ENCODE results near the gene PLPP1. TPM values are rescaled to one million over a fixed set of nuclear protein-coding genes. Genes with fewer than 3 reads are reported as not detected.
"Not testable (repeated sequence)": the region's sequence is repeated elsewhere in the genome, so short reads cannot be mapped to it uniquely, and the experiment has no call there.

The PLPP1 gene
- total RNA-seq, 1 donor from 2014 or later, result 73.7 TPM

GRCh38 chr5:55540024-55540423 is 5.3 kb upstream of the PLPP1 start:
- no peaks in the 10 kb centered on the region for H3K27me3 Mint-ChIP-seq (ENCODE audit: low read depth)
- DNase-seq (ENCODE audit: low spot score), result no peak
- H3K36me3 Mint-ChIP-seq (ENCODE audit: low read depth), result no peaks in the 10 kb centered on the region
- H3K4me3 Mint-ChIP-seq (ENCODE audit: unreplicated experiment), result no peak overlapping the region
- H3K9me3 Mint-ChIP-seq (ENCODE audit: low read depth), result no peaks in the 10 kb centered on the region
- H3K27ac Mint-ChIP-seq (ENCODE audit: unreplicated experiment), result no peak overlapping the region
- TF ChIP-seq CTCF (IDR thresholded peaks at IDR 0.05), result no peak
- H3K4me1 Mint-ChIP-seq (ENCODE audit: low read depth), result peaks cover 11% of the 10 kb centered on the region

GRCh38 chr5:55538661-55539060 is 3.9 kb upstream of the PLPP1 start:
- Mint-ChIP-seq H3K27me3 (ENCODE audit: low read depth) (no peaks in the 10 kb centered on the region), H3K9me3 (ENCODE audit: low read depth) (no peaks in the 10 kb centered on the region)

GRCh38 chr5:55537315-55537714 is 2.6 kb upstream of the PLPP1 start:
- H3K9me3 Mint-ChIP-seq (ENCODE audit: low read depth); H3K27ac Mint-ChIP-seq (ENCODE audit: unreplicated experiment): not testable (repeated sequence)
- peaks cover 27% of the 10 kb centered on the region for H3K4me1 Mint-ChIP-seq (ENCODE audit: low read depth)

More at GRCh38 chr5:55538661-55539060, 3.9 kb upstream of the PLPP1 start:
- no peaks in the 10 kb centered on the region for H3K36me3 Mint-ChIP-seq (ENCODE audit: low read depth)
- peaks cover 16% of the 10 kb centered on the region for H3K4me1 Mint-ChIP-seq (ENCODE audit: low read depth)
- no peak overlapping the region for H3K4me3 Mint-ChIP-seq (ENCODE audit: unreplicated experiment)
- no peak for DNase-seq (ENCODE audit: low spot score)
- no peak overlapping the region for H3K27ac Mint-ChIP-seq (ENCODE audit: unreplicated experiment)
- no peak for TF ChIP-seq CTCF (IDR thresholded peaks at IDR 0.05)

GRCh38 chr5:55535199-55535905 is 588 bp upstream of the PLPP1 start:
- peaks cover 44% of the 10 kb centered on the region for H3K4me1 Mint-ChIP-seq (ENCODE audit: low read depth)
- no peaks in the 10 kb centered on the region for H3K9me3 Mint-ChIP-seq (ENCODE audit: low read depth)
- H3K4me3 Mint-ChIP-seq (ENCODE audit: unreplicated experiment), result peak overlapping the region; percentile 83
- peaks cover 3% of the 10 kb centered on the region for H3K36me3 Mint-ChIP-seq (ENCODE audit: low read depth)
- no peak for DNase-seq (ENCODE audit: low spot score)
- H3K27ac Mint-ChIP-seq (ENCODE audit: unreplicated experiment), result peak overlapping the region; percentile 77
- H3K27me3 Mint-ChIP-seq (ENCODE audit: low read depth), result no peaks in the 10 kb centered on the region
- peak; percentile 10 for TF ChIP-seq CTCF (IDR thresholded peaks at IDR 0.05)

More at GRCh38 chr5:55537315-55537714, 2.6 kb upstream of the PLPP1 start:
- not testable (repeated sequence) for H3K36me3 Mint-ChIP-seq (ENCODE audit: low read depth); H3K4me3 Mint-ChIP-seq (ENCODE audit: unreplicated experiment); H3K27me3 Mint-ChIP-seq (ENCODE audit: low read depth); DNase-seq (ENCODE audit: low spot score)

GRCh38 chr5:55533521-55534435 is 986 bp downstream of the PLPP1 start:
- Mint-ChIP-seq H3K27ac (ENCODE audit: unreplicated experiment) (peak overlapping the region; percentile 91), H3K27me3 (ENCODE audit: low read depth) (no peaks in the 10 kb centered on the region), H3K36me3 (ENCODE audit: low read depth) (peaks cover 3% of the 10 kb centered on the region), H3K4me3 (ENCODE audit: unreplicated experiment) (peak overlapping the region; percentile 83), H3K9me3 (ENCODE audit: low read depth) (no peaks in the 10 kb centered on the region), H3K4me1 (ENCODE audit: low read depth) (peaks cover 48% of the 10 kb centered on the region)
- DNase-seq (ENCODE audit: low spot score), result no peak
- TF ChIP-seq CTCF (IDR thresholded peaks at IDR 0.05), result no peak
